Activated T-helper 2 cell treated with anti-CD3 and anti-CD28 coated beads, Interferon-gamma antibody, Interleukin-2, Interleukin-4, amounts not matched to agents 10 μg/mL and 5 μg/mL and 100 μg/mL, durations not matched to agents 14 hours and 24 hours and 36 hours (primary cell): ENCODE results near the gene ESR1. TPM values are rescaled to one million over a fixed set of nuclear protein-coding genes. Genes with fewer than 3 reads are reported as not detected.

Source experiments
- DNase-seq: peaks from one replicate; pipeline ENCODE4 v3.0.0; 2021; ENCODE audit warnings: low spot score
- H3K27ac Mint-ChIP-seq: one replicate; pipeline ENCODE4 v1.8.0; 2021; ENCODE audit warnings: mixed read lengths
- H3K27me3 Mint-ChIP-seq: one replicate; pipeline ENCODE4 v1.8.0; 2021; ENCODE audit warnings: low read depth, mixed read lengths
- H3K36me3 Mint-ChIP-seq: one replicate; pipeline ENCODE4 v1.8.0; 2021; ENCODE audit warnings: low read depth, mixed read lengths
- H3K4me1 Mint-ChIP-seq: one replicate; pipeline ENCODE4 v1.8.0; 2021; ENCODE audit warnings: low read depth, mixed read lengths
- H3K4me3 Mint-ChIP-seq: one replicate; pipeline ENCODE4 v1.8.0; 2021; ENCODE audit warnings: low read depth, mild to moderate bottlenecking, moderate library complexity, mixed read lengths
- H3K9me3 Mint-ChIP-seq: one replicate; pipeline ENCODE4 v1.8.0; 2021; ENCODE audit warnings: mixed read lengths
- intact Hi-C: fragments of 100-400 bp; cut with micrococcal nuclease; formaldehyde crosslinking; loops from one replicate; pipeline ENCODE4 v1.15.1; 2023
- total RNA-seq: library from RNA; stranded (reverse); gene quantifications from 2 replicates; pipeline ENCODE4 v1.2.3, GENCODE V29; 2022

The ESR1 gene
- total RNA-seq, 1 donor from 2014 or later: not detected

- intact Hi-C loops: no loop called here
- no peak overlapping the region for H3K27ac Mint-ChIP-seq
- no peak overlapping the region for H3K4me3 Mint-ChIP-seq
- H3K36me3 Mint-ChIP-seq: peaks cover 44% of the 10 kb centered on the region
- peaks cover 19% of the 10 kb centered on the region for H3K4me1 Mint-ChIP-seq
- no peaks in the 10 kb centered on the region for H3K27me3 Mint-ChIP-seq
- H3K9me3 Mint-ChIP-seq: no peaks in the 10 kb centered on the region
- no peak for DNase-seq
Measured at GRCh38 chr6:152176268-152176667, 368.8 kb downstream of the ESR1 start.
